Measurements from ENCODE around the gene AASS. TPM values are rescaled to one million over a fixed set of nuclear protein-coding genes. Genes with fewer than 3 reads are reported as not detected.
A peak's percentile ranks its signal among the peaks of the same experiment; 100 is the strongest.
"Not testable (repeated sequence)": the region's sequence is repeated elsewhere in the genome, so short reads cannot be mapped to it uniquely, and the experiment has no call there.

Gene AASS
- total RNA-seq: 10 to 100 TPM; 21.6 to 24.1 TPM

DNA sequence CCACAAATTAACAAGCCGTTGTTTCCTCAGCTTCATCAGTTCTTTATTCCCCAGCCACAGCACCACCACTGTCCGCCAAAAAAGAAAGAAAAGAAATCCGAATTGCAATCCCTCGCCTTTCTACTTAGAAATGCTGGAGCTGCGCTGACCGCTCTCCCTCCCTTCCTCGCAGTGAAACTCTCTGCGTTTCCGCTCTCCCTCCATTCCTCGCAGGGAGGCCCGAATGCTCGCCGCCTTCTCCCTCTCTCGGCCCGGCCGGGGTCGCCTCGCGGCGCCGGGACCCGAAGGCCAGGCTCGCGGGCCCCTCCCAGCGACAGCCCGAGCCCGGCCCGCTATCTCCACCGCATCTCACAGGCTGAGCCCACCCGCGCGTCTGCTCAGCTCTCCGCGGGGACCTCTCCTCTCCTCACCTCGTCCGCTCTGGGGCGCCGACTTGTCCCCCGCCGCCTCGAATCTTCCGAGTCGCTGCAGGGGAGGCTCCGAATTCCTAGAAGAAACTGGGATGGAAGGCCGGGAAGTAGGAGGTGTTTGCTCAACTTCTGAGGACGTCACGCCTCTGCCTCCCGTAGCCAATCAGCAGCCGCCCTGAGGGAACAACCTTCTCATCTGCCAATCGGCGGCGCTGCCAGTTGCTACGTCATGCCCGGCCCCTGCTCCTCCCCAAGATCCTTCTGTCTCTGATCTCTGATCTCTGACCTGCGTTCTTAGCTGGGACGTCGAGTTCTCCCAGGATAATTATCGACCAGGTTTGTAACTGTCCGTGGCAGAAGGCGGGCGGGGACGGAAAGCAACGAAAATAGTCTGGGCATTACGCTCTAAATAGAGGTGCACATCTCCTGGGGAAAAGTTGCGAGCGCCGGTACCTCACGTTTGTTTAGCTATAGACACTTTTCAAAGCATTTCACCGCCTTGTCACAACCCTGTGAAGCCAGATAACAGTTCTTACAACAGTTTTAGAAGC is at the start of gene AASS:
AASS (minus strand) TSS at position 499 of the 961 bp plus-strand sequence. CDS start 10,523 bp downstream, outside the sequence.
- TF ChIP-seq POLR2A (IDR thresholded peaks at IDR 0.05): peak; percentile 72
- TF ChIP-seq POLR2AphosphoS5 (IDR thresholded peaks at IDR 0.05): peak; percentile 90
- TF ChIP-seq CTCF (IDR thresholded peaks at IDR 0.05): no peak

DNA sequence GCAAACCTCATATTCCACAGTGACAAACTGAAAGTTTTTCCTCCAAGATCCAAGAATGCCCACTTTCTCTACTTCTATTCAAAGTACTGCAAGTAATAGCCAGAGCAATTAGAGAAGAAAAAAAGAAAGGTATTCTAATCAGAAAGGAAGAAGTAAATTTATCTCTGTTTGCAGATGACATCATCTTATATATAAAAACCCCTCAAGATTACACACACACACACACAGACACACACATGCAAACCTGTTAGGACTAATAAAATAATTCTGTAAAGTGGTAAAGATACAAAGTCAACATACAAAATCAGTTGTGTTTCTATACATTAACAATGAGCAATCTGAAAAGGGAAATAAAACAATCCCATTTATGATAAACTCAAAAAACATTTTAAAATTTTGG is 44.7 kb upstream of the AASS start:
- H3K27ac ChIP-seq: no peak overlapping the region
- no peaks in the 10 kb centered on the region for H3K9me3 ChIP-seq
- DNase-seq (ENCODE audit: low spot score): no peak
- H3K27me3 ChIP-seq (replicated peaks; ENCODE audit: insufficient read depth): no peaks in the 10 kb centered on the region
- no peaks in the 10 kb centered on the region for H3K36me3 ChIP-seq
- H3K4me1 ChIP-seq (replicated peaks): no peaks in the 10 kb centered on the region
- intact Hi-C loops (cut with DNase I): no loop called here
- TF ChIP-seq POLR2A (IDR thresholded peaks at IDR 0.05): no peak
- TF ChIP-seq POLR2AphosphoS5 (IDR thresholded peaks at IDR 0.05): no peak
- no peak for TF ChIP-seq CTCF (IDR thresholded peaks at IDR 0.05)
- no peak overlapping the region for H3K4me3 ChIP-seq

More for the DNA sequence above, at the start of gene AASS:
- Histone ChIP-seq H3K4me3 (peak within 1 kb of the TSS; percentile 87 to 94), H3K27ac (peak within 1 kb of the TSS; percentile 94 to 95), H3K4me1 (replicated peaks) (no peaks in the 10 kb centered on the region), H3K36me3 (no peaks in the 10 kb centered on the region), H3K9me3 (no peaks in the 10 kb centered on the region), H3K27me3 (replicated peaks; ENCODE audit: insufficient read depth) (no peaks in the 10 kb centered on the region)
- peak; percentile 99 for DNase-seq (ENCODE audit: low spot score)
- intact Hi-C loops (cut with DNase I): no loop called here
- under 1% methylated on average over 69 of the region's 69 CpGs for WGBS

DNA sequence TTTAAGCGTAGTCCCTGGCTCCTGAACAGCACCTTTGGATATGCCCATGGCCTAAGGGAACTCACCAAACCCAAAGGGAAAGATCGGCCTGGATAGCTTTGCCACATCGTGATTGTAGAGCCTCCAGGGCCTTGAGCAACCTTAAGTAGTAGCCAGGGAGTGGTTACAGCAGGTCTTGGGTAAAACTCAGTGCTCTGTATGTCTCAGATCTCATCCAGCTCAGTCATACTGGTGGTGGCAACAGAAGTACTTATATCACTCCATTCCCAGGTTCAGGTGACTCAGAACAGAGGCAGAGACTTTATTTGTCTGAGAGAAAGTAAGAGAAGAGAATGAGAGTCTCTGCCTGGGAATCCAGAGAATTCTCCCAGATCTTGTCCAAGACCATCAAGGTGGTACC is 39.1 kb upstream of the AASS start:
- TF ChIP-seq CTCF (IDR thresholded peaks at IDR 0.05) (no peak), POLR2A (IDR thresholded peaks at IDR 0.05) (no peak), POLR2AphosphoS5 (IDR thresholded peaks at IDR 0.05) (no peak)
- Histone ChIP-seq H3K9me3 (no peaks in the 10 kb centered on the region), H3K27ac (no peak overlapping the region), H3K4me1 (replicated peaks) (no peaks in the 10 kb centered on the region), H3K36me3 (no peaks in the 10 kb centered on the region), H3K4me3 (no peak overlapping the region), H3K27me3 (replicated peaks; ENCODE audit: insufficient read depth) (no peaks in the 10 kb centered on the region)
- intact Hi-C loops (cut with DNase I): no loop called here
- 88% methylated on average over 3 of the region's 3 CpGs for WGBS
- no peak for DNase-seq (ENCODE audit: low spot score)

GRCh38 chr7:122182081-122182480 is 38.0 kb upstream of the AASS start:
- no peak for DNase-seq (ENCODE audit: low spot score)
- Histone ChIP-seq H3K36me3 (no peaks in the 10 kb centered on the region), H3K4me1 (replicated peaks) (no peaks in the 10 kb centered on the region), H3K27me3 (replicated peaks; ENCODE audit: insufficient read depth) (no peaks in the 10 kb centered on the region), H3K4me3 (no peak overlapping the region), H3K9me3 (no peaks in the 10 kb centered on the region), H3K27ac (no peak overlapping the region)
- TF ChIP-seq POLR2AphosphoS5 (IDR thresholded peaks at IDR 0.05) (no peak), POLR2A (IDR thresholded peaks at IDR 0.05) (no peak), CTCF (IDR thresholded peaks at IDR 0.05) (no peak)
- 42% methylated on average over 1 of the region's 1 CpG for WGBS
- intact Hi-C loops (cut with DNase I): no loop called here

GRCh38 chr7:122172144-122172543 is 28.1 kb upstream of the AASS start:
- H3K27me3 ChIP-seq (replicated peaks; ENCODE audit: insufficient read depth); H3K4me3 ChIP-seq; H3K27ac ChIP-seq; H3K9me3 ChIP-seq; intact Hi-C loops (cut with DNase I); H3K4me1 ChIP-seq (replicated peaks); DNase-seq (ENCODE audit: low spot score); H3K36me3 ChIP-seq: not testable (repeated sequence)
- WGBS: 56% methylated on average over 2 of the region's 2 CpGs

Measured in prostate gland (tissue), 2 donors.